NB4 (cell line): ENCODE measurements around the gene PLD5.

ENCODE experiments used
- CTCF ChIP-seq: IDR thresholded peaks from one replicate; pipeline ENCODE4 v1.5.1; 2012; ENCODE audit warnings: low read depth, low read length
- MYC ChIP-seq: IDR thresholded peaks from 2 replicates; pipeline ENCODE4 v1.6.1; 2011; ENCODE audit warnings: low read depth, low read length
- POLR2A ChIP-seq: IDR thresholded peaks from 2 replicates; pipeline ENCODE4 v1.6.1; 2011; ENCODE audit warnings: mild to moderate bottlenecking; ENCODE audit not compliant: insufficient read length; ENCODE audit errors: extremely low read depth

- TF ChIP-seq CTCF (no peak), POLR2A (no peak), MYC (peak; percentile 21; the same call in 1 of the 2 replicates)
Observed at GRCh38 chr1:242147096-242147976, 377.2 kb downstream of the PLD5 start.
